Loucy (cell line): ENCODE data around the gene DPF3.

Source experiments
- H2AFZ ChIP-seq: fragments of 200-600 bp; sonication (generic); 2 replicates; pipeline ENCODE4 v1.6.0; 2016; ENCODE audit warnings: antibody characterized with exemption, mild to moderate bottlenecking, low read length, moderate library complexity
- H3F3A ChIP-seq: fragments of 200-600 bp; 2 replicates; pipeline ENCODE4 v1.6.0; 2016; ENCODE audit warnings: antibody characterized with exemption, low read depth, mild to moderate bottlenecking
- H3K27me3 ChIP-seq: fragments of 200-600 bp; sonication (generic); 2 replicates; pipeline ENCODE4 v1.6.1; 2014; ENCODE audit warnings: low read length, mild to moderate bottlenecking; ENCODE audit not compliant: insufficient read depth, poor library complexity, severe bottlenecking
- H3K36me3 ChIP-seq: fragments of 200-600 bp; sonication (generic); 2 replicates; pipeline ENCODE4 v1.6.1; 2016; ENCODE audit warnings: low read length; ENCODE audit not compliant: insufficient read depth
- H3K4me1 ChIP-seq: fragments of 200-600 bp; sonication (generic); 2 replicates; pipeline ENCODE4 v1.5.1; 2014; ENCODE audit warnings: low read length, mild to moderate bottlenecking; ENCODE audit not compliant: insufficient read depth, poor library complexity, severe bottlenecking
- H3K4me2 ChIP-seq: fragments of 200-600 bp; sonication (generic); 2 replicates; pipeline ENCODE4 v1.6.0; 2014; ENCODE audit warnings: antibody characterized with exemption, low read length, low read depth, mild to moderate bottlenecking; ENCODE audit not compliant: poor library complexity, severe bottlenecking
- H3K4me3 ChIP-seq: fragments of 200-600 bp; sonication (generic); 2 replicates; pipeline ENCODE4 v1.5.1; 2014; ENCODE audit warnings: low read length, mild to moderate bottlenecking, mixed read lengths; ENCODE audit not compliant: poor library complexity, severe bottlenecking
- H3K79me2 ChIP-seq: fragments of 200-600 bp; sonication (generic); 2 replicates; pipeline ENCODE4 v1.6.1; 2014; ENCODE audit warnings: low read length; ENCODE audit not compliant: insufficient read depth
- H3K9ac ChIP-seq: fragments of 200-600 bp; sonication (generic); 2 replicates; pipeline ENCODE4 v1.6.0; 2014; ENCODE audit warnings: mild to moderate bottlenecking, low read depth, low read length, moderate library complexity; ENCODE audit not compliant: poor library complexity, severe bottlenecking
- H3K9me2 ChIP-seq: fragments of 200-600 bp; sonication (generic); replicated peaks from 2 replicates; pipeline ENCODE4 v1.6.1; 2016; ENCODE audit warnings: low read depth, low read length, mixed read lengths
- H3K9me3 ChIP-seq: fragments of 200-600 bp; sonication (generic); 2 replicates; pipeline ENCODE4 v1.6.1; 2014; ENCODE audit warnings: mild to moderate bottlenecking, antibody characterized with exemption, low read length, low read depth; ENCODE audit not compliant: insufficient read depth
- H4K20me1 ChIP-seq: fragments of 200-600 bp; sonication (generic); 2 replicates; pipeline ENCODE4 v1.6.0; 2014; ENCODE audit warnings: antibody characterized with exemption, low read length, mild to moderate bottlenecking; ENCODE audit not compliant: insufficient read depth, poor library complexity, severe bottlenecking
- CTCF ChIP-seq: fragments of 200-600 bp; sonication (generic); conservative IDR thresholded peaks from 2 replicates; pipeline ENCODE4 v1.5.1; 2014; ENCODE audit warnings: mild to moderate bottlenecking, antibody characterized with exemption, low read length
- EZH2phosphoT487 ChIP-seq: fragments of 200-600 bp; IDR thresholded peaks from 2 replicates; pipeline ENCODE4 v1.6.1; 2018; ENCODE audit warnings: antibody characterized with exemption, mild to moderate bottlenecking, moderate library complexity, borderline replicate concordance

DPF3 gene

DNA sequence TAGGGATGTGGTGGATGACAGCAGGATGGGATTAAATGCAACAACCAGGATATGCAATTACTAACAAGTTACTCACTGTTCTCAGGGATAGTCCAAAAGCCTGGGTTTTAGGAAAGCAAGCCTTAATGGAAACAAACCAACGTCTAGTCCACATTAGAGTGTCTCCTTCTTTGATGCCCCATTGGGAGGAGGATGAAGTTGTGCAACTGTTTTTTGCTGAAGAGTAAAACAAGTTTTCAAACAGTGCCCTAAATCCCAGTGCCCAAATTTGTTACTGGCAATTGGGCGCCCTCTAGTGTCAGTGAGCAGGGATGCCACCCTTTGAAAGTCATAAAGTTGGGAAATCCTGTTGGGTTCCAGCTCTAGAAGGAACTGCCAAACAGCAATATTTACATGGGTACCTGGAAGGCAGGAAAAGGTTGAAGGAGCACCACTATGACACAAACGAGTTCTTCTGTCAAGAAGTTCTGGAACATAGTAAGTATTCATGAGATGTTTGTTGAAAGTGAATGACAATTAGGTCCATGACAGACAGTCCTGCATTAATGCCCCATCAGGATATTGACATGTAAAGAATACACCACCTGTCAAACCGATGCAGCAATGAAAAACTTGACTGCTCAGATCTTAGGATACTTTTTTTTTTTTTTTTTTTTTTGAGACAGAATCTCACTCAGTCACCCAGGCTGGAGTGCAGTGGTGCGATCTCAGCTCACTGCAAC lies 11.1 kb upstream of the DPF3 start:
- TF ChIP-seq CTCF (peak; percentile 97), EZH2phosphoT487 (no peak)
- peaks cover 45% of the 10 kb centered on the region for H3K4me1 ChIP-seq
- no peaks in the 10 kb centered on the region for H3K79me2 ChIP-seq
- H3F3A ChIP-seq, result 0 out of 2 replicates have a peak, but pooled peaks cover 10% of the 10 kb centered on the region
- no peak overlapping the region for H3K4me3 ChIP-seq
- H2AFZ ChIP-seq, result no peak overlapping the region
- H3K27me3 ChIP-seq, result no peaks in the 10 kb centered on the region
- no peak overlapping the region for H3K4me2 ChIP-seq
- no peak overlapping the region for H3K9ac ChIP-seq
- no peaks in the 10 kb centered on the region for H3K36me3 ChIP-seq
- H3K9me2 ChIP-seq, result no peaks in the 10 kb centered on the region
- no peaks in the 10 kb centered on the region for H4K20me1 ChIP-seq
- no peaks in the 10 kb centered on the region for H3K9me3 ChIP-seq

- Histone ChIP-seq H3K9me3 (no peaks in the 10 kb centered on the region), H3K4me2 (no peak overlapping the region), H3K4me1 (peaks cover 51% of the 10 kb centered on the region), H3F3A (0 out of 2 replicates have a peak, but pooled peaks cover 8% of the 10 kb centered on the region), H3K9me2 (no peaks in the 10 kb centered on the region), H3K4me3 (no peak overlapping the region), H2AFZ (no peak overlapping the region), H3K27me3 (no peaks in the 10 kb centered on the region), H3K9ac (no peak overlapping the region), H3K79me2 (no peaks in the 10 kb centered on the region), H4K20me1 (no peaks in the 10 kb centered on the region), H3K36me3 (no peaks in the 10 kb centered on the region)
- TF ChIP-seq CTCF, result no peak
- no peak for TF ChIP-seq EZH2phosphoT487
These were observed 10.3 kb upstream of the DPF3 start for GRCh38 chr14:72904218-72904617.

DNA sequence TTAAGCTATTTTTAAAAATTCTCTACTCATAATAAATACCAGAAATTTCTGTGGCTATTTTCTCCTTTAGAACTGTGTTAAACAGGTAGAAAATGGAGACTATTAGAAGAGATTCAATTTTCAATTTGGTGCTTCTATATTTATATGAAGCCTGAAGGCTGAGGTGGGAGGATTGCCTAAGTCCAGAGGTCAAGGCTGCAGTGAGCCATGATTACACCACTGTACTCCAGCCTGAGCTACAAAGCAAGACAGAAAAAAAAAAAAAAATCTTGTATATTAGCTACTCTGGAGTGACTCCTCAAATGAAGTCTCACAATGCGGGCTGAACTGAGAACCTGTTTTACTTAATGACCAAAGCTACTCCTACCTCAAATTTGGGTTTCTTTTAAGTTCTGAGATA lies 9.8 kb upstream of the DPF3 start:
- Histone ChIP-seq H3K9ac (no peak overlapping the region), H3K4me1 (peaks cover 53% of the 10 kb centered on the region), H3K4me3 (no peak overlapping the region), H2AFZ (no peak overlapping the region), H3K9me2 (no peaks in the 10 kb centered on the region), H3F3A (0 out of 2 replicates have a peak, but pooled peaks cover 3% of the 10 kb centered on the region), H3K27me3 (no peaks in the 10 kb centered on the region), H3K79me2 (no peaks in the 10 kb centered on the region), H3K36me3 (no peaks in the 10 kb centered on the region), H4K20me1 (no peaks in the 10 kb centered on the region), H3K9me3 (no peaks in the 10 kb centered on the region), H3K4me2 (no peak overlapping the region)
- TF ChIP-seq EZH2phosphoT487 (no peak), CTCF (no peak)
